HG03469 (cell line): ENCODE measurements around the gene SMIM27.
"Not testable (repeated sequence)": the region's sequence is repeated elsewhere in the genome, so short reads cannot be mapped to it uniquely, and the experiment has no call there.

Experiments used
- ATAC-seq: cut with Tn5 transposase; IDR thresholded peaks from one replicate; pipeline ENCODE4 v1.9.1; 2021; ENCODE audit warnings: mild to moderate bottlenecking, moderate library complexity, moderate number of reproducible peaks; ENCODE audit not compliant: unreplicated experiment

SMIM27 gene

DNA sequence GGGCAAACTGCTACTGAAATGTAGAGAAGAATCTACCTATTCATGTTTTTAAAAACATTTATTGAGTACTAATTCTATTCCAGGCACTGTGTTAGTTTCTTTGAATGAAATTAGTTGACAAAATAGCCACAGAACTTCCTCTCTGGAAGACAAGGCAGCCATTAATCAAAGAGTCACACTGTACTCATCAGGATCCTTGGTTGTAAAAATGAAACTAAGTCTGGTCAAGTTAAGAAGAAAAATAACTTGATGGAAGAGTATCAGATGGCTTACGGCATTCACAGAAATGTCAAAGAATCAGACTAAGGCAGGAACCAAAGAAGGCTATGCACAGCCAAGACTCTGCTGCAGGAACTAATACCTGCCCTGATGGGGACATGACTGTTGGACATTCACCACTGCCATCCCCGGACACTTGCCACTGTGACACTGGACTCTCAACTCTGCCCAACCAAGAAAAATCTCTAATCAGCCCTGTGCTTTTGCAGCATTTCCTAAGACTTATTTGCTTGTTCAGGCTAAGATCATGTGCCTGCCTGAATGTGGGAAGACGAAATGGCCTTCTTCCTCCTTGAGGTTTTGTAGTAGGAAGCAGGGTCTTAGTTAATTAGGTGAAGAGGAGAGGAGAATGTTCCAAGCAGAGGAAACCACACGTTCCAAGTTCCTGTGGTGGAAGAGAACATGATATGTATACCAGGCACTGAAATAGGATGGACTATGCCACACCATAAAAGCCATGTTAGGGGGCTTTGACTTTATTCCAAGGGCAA is 44.2 kb downstream of the SMIM27 start:
- no peak for ATAC-seq

DNA sequence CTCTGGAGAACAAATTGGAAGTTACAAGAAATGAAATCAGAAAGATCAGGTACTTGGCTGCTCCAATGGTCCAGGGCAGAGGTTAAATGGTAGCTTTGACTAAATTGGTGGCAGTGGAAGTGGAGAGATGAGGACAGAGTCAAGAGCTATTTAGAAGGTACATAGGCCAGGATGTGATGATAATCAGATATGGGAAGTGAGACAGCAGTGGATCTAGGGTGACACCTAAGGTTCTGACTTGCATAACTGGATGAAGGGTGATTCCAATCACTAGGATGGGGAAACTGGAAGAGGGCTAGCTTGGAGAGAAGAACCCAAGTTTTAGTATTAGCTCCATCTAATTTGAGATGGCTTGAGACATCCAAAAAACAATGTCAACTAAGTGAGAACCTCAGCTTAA is 44.8 kb downstream of the SMIM27 start:
- no peak for ATAC-seq

DNA sequence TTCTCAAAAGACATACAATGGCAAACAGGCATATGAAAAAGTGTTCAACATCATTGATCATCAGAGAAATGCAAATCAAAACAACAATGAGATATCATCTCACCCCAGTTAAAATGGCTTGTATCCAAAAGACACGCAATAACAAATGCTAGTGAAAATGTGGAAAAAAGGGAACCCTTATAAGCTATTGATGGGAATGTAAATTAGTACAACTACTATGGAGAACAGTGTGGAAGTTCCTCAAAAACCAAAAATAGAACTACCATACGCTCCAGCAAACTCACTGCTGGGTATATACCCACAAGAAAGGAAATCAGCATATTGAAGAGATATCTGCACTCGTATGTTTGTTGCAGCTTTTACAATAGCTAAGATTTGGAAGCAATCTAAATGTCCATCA is 46.9 kb downstream of the SMIM27 start:
- ATAC-seq: not testable (repeated sequence)
